SW 1271 (cell line): ENCODE results near the gene OMD.

Experiments
- DNase-seq, 2 experiments: peaks; one replicate each; lab custom pipeline; 2025; lab: John Stamatoyannopoulos, UW

The OMD gene, protein sequence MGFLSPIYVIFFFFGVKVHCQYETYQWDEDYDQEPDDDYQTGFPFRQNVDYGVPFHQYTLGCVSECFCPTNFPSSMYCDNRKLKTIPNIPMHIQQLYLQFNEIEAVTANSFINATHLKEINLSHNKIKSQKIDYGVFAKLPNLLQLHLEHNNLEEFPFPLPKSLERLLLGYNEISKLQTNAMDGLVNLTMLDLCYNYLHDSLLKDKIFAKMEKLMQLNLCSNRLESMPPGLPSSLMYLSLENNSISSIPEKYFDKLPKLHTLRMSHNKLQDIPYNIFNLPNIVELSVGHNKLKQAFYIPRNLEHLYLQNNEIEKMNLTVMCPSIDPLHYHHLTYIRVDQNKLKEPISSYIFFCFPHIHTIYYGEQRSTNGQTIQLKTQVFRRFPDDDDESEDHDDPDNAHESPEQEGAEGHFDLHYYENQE

DNA sequence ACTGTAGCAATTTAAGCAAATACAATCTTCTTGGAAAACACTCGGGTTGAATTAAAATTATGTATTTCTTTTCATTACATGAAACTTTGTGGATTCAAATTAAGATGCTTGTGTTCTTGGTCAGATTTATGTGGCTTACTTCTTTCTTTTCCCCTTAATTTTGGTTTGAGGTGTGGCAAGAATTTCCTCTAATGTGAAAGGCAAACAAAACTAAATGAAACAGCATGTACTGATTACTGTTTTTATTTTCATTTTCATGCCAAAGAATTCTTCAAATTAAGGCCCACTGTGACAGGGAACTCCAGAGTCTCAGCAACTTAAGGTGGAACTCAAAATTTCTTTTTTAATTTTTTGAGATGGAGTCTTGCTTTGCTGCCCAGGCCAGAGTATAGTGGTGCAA is at the start of gene OMD:
Gene OMD (minus strand): TSS at position 132 of the 400 bp plus-strand sequence. CDS start 6,913 bp downstream, outside the sequence.
- no peak for DNase-seq

DNA sequence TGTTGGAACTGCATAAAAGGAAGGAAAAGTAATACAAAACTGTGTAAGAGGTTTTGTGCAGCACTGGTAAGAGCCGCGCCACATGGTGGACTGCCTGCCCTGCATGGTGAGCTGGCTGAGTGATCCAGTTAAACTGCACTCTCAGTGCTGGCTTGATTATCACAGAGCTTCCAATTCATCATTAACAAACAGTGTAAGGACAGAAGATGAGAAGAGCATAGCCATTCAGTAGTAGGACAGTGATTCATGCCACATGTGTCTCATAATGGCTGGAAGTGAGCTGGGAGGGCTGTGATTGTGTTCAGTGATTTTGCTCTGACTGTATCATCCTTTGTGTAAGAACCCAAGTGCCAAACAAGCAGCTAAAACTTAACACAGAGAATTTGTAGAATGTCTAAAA is 43.9 kb upstream of the OMD start:
- DNase-seq, result no peak

DNA sequence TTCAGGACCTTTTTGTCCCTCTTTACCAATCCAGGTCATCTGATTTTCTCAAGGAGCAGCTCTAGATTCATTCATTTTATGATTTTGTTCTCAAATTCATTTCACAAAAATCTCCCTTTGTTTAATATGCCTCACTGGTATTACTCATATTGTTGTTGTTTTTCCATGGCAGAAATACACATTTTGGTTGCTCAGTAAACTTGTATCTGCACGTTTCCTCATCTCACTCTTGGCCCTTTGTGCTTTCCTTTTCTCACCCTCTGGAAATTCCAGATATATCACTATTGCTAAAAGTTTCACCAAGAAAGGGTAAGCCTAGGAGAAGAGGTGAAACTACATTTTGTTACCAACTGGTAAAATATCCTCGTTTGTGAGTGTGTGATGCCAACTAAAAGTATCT is 43.2 kb upstream of the OMD start:
- no peak for DNase-seq

DNA sequence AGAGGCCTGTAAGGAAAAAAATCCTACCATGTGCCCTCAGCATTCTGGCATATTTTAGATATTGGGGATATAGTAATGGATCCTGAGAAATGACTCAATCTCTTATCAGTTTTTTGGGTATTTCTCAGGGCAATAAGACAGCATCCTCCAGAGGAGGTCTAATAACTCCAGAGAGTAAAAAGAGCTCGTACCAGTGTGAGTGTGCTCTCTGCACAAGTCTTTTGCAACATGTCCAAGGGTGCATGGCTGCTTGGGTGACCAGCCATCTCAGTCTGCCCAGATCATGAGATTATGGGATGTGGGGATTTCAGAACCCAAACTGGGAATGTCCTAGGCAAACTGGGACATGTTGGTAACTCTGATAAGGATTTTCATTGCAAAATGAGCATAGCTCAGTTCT is 42.8 kb upstream of the OMD start:
- no peak for DNase-seq

DNA sequence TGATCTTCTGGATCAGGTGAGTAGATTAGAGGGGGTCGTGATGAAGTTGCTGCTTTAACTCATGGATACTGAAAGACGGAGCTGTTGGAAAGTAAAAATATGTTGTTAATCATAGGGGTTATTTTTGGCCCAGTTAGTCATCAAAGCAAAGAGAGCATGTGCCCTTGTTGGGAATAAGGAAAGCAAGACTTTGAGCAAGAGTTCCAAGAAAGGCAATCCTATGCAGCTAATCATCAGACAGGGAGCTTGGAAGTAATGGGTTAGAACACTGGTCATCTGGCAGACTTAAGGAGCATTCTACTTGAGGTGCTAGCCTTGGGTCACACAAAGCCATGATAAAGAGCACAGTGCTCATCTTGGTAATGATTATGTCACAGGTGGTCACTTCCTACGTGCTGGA is 39.7 kb upstream of the OMD start:
- no peak for DNase-seq

DNA sequence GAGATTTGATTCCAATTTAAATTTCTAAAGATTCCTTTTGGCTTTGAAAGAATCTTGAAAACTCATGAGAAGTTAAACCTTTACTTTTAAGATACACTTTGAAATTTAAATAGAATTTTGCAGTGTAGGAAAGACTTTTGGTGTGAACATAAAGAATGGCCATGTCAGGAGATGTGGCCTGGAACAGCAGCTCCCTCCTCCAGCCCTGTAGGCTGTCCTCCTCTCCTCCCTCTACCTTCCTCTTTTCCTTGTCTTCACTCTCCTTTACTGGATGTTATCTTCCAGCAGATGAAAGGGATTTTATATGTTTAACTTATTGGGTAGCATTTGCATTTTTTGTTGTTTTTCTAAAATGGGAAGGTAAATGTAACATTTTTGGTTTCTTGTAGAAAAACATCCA is 39.1 kb upstream of the OMD start:
- no peak for DNase-seq

DNA sequence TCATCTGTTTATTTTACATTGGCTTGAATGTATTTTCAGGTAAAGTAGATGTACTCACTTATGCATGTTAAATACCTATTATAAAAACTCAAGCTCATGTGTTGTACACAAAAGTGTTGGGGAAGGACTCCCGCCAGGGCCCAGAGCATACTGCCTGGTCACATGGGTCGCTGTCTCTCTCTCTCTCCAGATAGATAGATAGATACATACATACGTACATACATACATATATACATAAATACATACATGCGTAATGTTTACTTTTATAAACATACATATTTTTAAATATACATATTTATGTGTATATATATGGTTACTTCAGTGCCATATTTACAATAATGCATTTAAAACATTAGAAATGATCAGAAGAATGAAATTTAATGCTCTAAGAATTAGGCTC is 33.3 kb upstream of the OMD start:
- no peak for DNase-seq

DNA sequence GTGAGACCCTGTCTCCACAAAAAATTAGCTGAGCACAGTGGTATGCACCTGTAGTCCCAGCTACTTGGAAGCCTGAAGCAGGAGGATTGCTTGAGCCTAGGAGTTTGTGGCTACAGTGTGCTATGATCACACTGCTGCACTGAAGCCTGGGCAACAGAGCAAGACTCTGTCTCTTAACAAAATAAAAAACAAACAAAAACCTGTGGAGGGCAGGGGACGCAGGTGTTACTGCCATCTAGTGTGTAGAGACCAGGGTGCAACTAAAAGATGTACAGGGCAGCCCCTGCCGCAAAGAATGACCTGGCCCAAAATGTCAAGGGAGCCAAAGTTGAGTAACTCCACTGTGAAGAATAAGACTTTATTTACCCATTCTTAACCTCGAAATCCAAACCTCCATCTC is 30.9 kb upstream of the OMD start:
- peak in 1 of 2 experiments; percentile 16 for DNase-seq

DNA sequence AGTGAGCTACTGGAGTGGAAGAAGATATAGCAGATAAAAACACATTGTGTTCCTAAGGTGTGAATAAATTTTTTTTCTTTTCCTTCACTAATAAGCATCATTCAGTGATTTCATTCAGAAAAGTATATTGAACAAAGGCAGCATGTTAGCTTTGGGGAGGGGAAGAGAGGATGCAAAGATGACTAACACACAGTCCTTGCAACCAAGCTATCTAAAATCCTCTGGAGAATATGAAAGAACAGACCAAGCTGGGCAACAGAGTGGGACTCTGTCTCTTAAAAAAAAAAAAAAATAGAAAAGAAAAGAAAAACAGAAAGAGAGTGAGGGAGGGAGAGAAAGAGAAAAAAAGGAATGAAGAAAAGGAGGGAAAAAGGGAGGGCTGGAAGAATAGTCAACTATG is 22.3 kb upstream of the OMD start:
- no peak for DNase-seq

DNA sequence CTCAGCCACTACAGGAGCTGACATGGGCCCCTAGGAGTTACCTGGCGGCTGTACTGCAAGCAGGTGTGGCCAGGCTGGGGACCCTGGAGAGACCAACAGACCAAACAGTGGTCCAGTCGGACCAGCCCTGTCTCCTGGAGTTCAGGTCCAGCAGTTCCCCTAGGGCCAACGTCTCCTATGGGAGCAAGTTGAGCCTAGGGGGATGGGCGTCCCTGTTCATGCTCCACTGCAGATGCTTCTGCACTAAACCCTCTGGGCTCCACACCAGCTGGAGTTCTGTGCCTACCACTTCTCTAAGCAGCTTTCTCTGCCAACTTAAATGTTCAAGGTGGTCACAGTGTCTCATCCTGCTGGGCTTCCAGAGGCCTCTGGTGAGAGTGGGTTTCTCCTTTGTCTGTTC is 20.6 kb upstream of the OMD start:
- DNase-seq, result no peak

DNA sequence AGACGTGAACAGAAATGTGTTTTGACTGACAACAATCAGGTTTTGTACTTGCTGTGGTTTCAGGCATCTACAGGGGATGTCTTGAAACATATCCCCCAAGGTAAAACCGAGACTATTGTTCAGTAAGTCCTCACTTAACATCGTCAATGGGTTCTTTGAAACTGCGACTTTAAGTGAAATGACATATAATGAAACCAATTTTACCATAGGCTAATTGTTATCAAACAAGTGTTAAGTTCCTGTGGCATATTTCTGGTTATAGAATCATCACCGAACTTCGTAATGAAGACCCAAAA is 16.4 kb upstream of the OMD start:
- no peak for DNase-seq

DNA sequence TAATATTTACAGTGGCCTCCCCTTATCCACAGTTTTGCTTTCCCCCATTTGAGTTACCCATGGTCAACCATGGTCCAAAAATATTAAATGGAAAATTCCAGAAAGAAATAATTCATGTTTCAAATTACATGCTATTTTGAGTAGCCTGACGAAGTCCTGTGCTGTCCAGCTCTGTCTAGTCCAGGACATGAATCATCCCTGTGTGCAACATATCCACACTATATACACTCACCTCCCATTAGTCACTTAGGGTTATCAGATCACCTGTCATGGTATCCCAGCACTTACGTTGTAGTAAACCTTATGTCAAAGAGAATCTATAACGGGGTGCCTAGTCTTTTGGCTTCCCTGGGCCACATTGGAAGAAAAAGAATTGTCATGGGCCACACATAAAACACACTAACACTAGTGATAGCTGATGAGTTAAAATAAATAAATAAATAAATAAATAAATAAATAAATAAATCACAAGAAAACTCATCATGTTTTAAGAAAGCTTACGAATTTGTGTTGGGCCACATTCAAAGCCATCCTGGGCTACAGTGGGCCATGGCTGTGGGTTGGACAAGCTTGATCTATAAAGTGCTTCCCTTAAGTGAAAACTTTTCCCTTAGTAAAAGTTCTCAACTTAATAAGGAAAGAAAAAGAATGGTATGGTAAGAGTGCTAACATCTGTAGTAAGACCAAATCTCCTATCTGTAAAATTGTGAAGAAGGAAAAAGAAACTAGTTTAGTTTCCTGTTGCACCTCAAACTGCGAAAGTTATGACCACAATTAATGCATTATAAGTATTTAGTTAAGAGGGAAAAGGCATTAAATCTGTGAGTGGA is 15.9 kb upstream of the OMD start:
- DNase-seq, result no peak

DNA sequence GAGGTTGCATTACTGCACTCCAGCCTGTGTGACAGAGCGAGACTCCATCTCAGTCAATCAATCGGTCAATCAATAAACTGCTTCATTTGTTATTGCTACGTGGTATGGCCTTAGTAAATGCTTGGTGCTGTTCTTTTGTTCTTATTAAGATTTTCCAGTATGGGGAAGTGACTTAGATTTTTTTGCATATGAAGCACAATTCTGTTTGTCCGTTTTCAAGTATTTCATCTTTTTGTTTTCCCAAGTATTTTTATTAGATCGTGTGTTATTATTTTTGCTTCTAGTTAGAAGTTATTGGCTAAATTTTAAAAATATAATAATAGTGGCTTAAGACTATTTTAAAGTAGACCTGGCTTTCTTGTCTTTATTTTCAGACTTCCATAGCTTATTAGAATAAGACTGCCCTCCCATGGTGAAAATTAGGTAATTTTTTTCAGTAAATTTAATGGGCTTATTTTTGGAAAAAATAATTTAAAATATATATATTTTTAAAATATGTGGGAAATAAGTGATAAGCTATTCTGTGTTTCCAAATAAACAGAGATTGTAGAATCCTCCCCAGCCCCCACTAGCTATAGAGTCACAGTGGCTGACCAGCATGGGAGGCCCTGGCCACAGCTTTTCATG is 14.7 kb upstream of the OMD start:
- DNase-seq, result peak in 1 of 2 experiments; percentile 30

DNA sequence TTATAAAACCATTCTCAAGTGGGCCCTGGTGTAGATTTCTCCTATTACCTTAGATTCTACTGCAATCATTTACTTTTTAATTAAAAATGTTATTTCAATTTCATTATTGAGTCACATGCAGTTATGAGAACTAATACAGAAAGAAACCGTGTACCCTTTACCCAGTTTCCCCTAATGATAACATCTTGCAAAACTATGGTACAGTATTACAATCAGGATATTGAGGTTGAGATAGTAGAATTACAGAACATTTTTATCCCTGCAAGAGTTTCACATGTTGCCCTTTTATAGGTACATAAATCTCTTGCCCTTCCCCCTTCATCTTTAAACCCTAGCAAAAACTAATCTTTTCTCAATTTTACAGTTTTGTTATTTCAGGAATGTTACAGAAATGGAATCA is 11.0 kb upstream of the OMD start:
- no peak for DNase-seq

DNA sequence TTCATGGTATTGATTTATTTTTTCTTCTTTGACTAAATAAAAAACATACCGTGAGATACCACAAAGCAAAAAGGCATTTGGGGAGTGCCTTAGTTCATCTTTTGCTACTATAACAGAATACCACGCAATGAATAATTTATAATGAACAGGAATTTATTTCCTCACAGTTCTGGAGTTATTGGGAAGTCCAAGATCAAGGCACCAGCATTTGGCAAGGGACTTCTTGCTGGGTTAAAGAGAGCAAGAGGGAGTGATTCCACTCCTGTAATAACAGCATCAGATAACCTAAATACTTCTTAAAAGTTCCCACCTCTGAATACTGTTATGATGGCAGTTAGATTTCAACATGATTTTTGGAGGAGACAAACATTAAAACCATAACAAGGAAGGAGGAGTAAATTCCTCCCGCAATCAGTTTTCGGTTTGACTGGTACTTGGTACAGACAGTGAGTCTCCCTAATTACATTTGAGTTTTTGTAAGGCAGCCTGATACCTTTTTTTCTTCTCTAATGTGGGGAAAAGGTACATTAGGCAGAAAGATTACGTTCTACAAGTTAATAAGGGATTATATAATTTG is 8.8 kb upstream of the OMD start:
- DNase-seq, result no peak

DNA sequence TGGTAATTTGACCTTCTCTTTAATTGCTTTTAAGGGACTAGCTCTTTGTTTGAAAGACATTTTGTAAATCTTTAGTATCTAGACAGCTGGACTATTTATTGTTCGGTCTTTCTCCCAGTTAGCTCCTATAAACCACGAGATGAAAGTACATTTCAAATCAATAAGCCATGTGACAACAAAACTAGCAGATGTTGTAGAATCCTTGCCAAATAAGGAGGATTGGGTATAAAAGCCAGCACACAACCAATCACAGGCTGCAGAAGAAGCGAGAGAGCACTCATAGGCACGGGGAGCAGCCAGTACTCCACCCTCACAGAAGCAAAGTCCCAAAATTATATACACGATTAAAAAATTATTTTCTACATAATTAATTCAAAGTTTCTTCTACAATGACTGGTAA is 8.1 kb upstream of the OMD start:
- DNase-seq, result no peak

DNA sequence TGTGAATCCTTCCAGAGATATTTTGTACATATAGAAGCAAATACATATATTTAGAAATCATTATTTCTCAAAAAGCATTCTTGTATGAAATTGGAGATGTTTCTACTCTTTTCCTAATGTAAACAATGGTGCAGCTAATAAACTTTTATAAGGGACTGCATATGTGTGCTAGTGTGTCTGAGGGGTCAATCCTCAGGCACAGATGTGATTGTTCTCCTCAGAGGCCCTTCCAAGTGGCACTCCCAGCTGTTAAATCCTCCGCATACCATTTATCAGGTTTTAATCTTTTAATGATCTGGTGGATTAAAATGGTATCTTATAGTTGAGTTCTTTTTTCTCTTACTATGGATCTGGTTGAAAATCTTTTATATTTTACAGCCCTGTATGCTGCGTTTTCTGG is 5.6 kb upstream of the OMD start:
- DNase-seq, result no peak

DNA sequence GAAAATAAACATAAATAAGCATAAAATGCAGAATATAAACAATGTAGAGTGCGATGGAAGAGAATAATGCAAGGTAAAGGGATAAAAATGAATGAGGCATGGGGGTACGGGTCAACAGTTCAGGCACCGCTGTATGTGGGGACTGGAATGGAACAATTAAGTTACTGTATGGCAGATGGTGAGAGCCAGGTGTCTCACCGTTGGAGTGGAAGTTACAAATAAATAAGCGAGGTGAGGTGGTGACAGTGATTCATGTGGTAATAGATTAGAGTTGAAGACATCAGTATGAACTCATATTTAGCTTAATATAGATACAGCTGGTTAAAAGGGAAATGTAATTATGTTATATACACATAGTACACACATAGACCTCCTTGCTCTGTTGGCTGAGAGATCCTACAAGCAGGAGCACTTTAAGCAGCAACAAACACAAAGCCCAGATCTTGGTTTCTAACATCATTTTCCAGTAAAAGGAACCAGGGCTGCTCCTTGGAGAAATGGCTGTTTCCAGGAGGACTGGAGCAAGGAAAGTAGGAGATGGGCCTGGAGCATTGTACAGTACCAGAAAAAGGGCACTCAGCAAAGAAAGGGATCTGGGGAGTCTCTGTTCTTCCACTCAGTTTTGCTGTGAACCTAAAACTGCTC is 2.4 kb upstream of the OMD start:
- no peak for DNase-seq

DNA sequence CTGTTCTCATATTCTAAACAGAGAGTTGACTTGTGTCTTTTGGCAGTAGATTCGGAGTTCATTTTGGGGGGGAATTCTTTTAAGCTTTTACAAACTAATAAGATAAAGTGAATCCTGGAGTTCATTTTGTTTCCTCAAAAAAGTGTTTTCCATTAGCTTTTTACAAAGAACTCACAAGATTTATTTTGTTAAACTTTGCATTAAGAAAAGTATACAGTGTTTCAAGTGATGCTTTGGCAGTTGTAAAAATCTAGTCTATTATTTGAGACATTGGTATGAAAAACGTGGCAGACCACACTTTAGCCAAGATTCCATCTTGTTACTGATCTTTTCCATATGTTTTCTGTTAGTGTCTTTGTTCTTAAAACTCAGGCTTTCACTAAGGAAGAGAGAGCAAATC is 1.2 kb upstream of the OMD start:
- no peak for DNase-seq

DNA sequence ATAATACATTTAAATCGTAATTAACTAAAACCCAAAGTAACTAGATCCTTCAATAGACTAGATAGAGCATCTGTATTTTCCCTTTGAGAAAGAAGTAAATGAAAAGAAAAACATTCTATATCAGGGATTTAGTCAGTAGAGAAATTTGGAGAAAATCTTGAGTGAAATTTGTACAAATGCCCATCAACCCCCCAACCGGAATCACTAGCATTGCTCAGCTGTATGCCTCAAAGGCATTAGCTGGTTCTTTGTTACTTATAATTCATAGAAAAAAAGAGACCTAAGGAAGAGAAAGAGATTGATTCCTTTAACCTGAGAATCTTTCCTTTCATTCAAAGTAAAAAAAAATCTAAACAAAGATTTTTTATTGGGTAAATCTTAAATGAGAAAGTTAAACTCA is 659 bp downstream of the OMD start:
- DNase-seq, result no peak

DNA sequence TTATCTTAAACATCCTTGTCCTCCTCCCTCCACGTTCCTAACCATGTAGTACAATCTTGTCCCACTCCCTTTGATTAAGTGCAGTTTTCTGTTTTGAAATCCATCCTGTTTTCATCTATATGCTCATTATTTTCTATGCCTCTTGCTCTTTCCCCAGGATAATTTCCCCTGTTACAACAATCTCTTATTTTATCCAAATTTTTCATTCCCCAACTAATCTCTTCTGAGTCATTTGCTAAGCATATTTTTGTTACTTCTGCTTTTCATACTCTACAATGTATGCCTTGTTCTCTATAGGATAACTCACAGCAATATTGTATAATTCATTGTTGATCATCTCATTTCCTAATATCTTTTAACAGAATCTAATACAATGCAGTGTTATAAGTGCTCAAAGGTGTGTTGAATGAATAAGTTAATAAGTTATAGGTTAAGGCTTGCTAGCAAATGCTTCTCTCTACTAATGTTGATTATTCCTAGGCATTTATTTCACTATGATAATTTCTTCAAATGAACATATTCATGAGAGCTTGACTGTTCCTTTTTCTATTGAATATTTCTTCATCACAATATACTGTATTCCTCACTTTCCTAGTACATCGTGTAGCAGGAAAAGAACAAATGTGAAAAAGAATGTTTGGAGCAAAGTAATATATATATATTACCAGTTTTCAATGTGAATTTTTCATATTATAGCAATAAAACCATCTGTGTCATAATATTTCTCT is 1.5 kb downstream of the OMD start:
- no peak for DNase-seq

DNA sequence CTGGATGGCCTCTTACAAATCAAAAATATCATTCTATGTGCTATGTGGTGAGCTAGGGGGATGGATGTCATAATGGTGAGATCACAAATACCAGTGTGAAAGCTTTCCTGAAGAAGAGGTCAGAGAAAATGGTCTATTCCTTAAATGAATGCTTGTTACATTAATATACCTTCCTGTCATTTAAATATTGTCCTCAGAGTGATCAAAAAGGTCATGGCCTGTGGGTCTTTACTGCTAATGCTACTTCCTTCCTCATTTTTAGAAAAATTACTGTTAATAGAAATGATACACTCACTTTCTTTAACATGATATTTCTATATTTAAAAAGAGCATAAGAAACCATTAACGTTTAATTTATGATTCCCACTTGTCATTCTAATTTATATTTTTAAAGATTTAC is 9.7 kb downstream of the OMD start:
- no peak for DNase-seq
